Esophagus (tissue), 2 donors: ENCODE data around the gene MAG. TPM values are rescaled to one million over a fixed set of nuclear protein-coding genes. Genes with fewer than 3 reads are reported as not detected.

Experiments used
- H3K27ac ChIP-seq, 2 donors: one replicate each; pipeline ENCODE4 v1.5.1; 2013; ENCODE audit warnings: low read depth in 2 of 2, mild to moderate bottlenecking in 2 of 2, inconsistent platforms in 1 of 2, low read length in 1 of 2, moderate library complexity in 1 of 2
- H3K27me3 ChIP-seq, 2 donors: one replicate each; pipeline ENCODE4 v1.6.1; 2013; ENCODE audit warnings: low read length in 2 of 2, control low read depth in 1 of 2, mild to moderate bottlenecking in 1 of 2; ENCODE audit not compliant: insufficient read depth in 2 of 2, control insufficient read depth in 1 of 2
- H3K36me3 ChIP-seq, 2 donors: one replicate each; pipeline ENCODE4 v1.6.1; 2013; ENCODE audit warnings: low read length in 1 of 2; ENCODE audit not compliant: control insufficient read depth in 2 of 2, insufficient read depth in 2 of 2
- H3K4me1 ChIP-seq, 2 donors: one replicate each; pipeline ENCODE4 v1.6.1; 2013; ENCODE audit warnings: low read length in 1 of 2; ENCODE audit not compliant: control insufficient read depth in 2 of 2, insufficient read depth in 2 of 2
- H3K4me3 ChIP-seq, 2 donors: one replicate each; pipeline ENCODE4 v1.5.1; 2013; ENCODE audit warnings: low read length in 2 of 2, mild to moderate bottlenecking in 2 of 2, low read depth in 1 of 2, moderate library complexity in 1 of 2
- H3K9me3 ChIP-seq, 2 donors: one replicate each; pipeline ENCODE4 v1.6.1; 2013; ENCODE audit warnings: mild to moderate bottlenecking in 2 of 2, low read depth in 1 of 2, low read length in 1 of 2, moderate library complexity in 1 of 2; ENCODE audit not compliant: control insufficient read depth in 2 of 2, insufficient read depth in 1 of 2
- WGBS, 2 donors: extraction: QIAGEN DNeasy Blood & Tissue Kit; methylation state at CpG; one replicate each; pipeline ENCODE4 v1.1.7; 2013; 5-methylcytosine and 5-hydroxymethylcytosine counted together
- polyA plus RNA-seq, 2 donors: library from polyadenylated mRNA; stranded (reverse); fragments of 200-250 nt; gene quantifications; one replicate each; pipeline ENCODE4 v1.2.3, GENCODE V29; 2013
- donor health status: healthy with polysubstance abuse.
- donor health status: Bipolar disorder and iron deficiency.

MAG gene
- polyA plus RNA-seq, 2 donors = not detected

DNA sequence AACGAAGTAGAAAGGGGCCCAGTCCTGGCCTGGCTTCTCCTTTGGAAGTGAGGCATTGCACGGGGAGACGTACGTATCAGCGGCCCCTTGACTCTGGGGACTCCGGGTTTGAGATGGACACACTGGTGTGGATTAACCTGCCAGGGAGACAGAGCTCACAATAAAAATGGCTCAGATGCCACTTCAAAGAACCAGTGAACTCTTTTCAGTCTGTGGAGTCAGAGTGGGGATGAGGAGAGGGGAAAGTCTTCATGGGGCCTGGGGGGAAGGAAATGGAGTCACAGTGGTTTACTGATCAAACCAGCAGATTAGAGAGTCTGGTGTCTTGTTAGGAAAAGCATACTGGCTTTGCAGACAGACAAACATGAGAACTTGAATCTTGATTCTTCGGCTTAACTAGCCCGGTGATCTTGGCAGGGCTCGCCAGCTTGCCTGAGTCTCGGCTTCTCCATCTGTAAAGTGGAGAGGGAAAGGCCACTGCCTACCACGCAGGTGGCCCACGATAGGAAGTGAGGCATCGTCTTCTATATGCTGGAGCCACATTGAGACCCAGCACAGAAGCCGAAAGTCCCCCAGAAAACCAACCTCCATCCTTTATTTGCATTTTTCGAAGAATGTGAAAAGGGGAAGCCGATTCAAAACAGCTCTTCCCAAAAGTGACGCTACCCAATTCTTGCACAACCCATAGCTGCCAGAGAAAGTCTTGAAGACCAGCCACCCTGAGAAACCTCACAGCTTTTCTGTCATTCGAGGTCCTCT is 55.4 kb downstream of the MAG start, which contains the start of gene FFAR1:
TSS of gene FFAR1 (plus strand) at position 732 of the 759 bp plus-strand sequence. CDS start 3,650 bp downstream, outside the sequence.
- no peaks in the 10 kb centered on the region for H3K27me3 ChIP-seq
- H3K4me1 ChIP-seq = peaks cover 0 to 4% of the 10 kb centered on the region in 2 donors
- H3K9me3 ChIP-seq = no peaks in the 10 kb centered on the region
- H3K27ac ChIP-seq = no peak within 1 kb of the TSS
- no peaks in the 10 kb centered on the region for H3K36me3 ChIP-seq
- no peak within 1 kb of the TSS for H3K4me3 ChIP-seq
- WGBS, 2 donors = 58 to 62% methylated on average over 18 of the region's 18 CpGs

DNA sequence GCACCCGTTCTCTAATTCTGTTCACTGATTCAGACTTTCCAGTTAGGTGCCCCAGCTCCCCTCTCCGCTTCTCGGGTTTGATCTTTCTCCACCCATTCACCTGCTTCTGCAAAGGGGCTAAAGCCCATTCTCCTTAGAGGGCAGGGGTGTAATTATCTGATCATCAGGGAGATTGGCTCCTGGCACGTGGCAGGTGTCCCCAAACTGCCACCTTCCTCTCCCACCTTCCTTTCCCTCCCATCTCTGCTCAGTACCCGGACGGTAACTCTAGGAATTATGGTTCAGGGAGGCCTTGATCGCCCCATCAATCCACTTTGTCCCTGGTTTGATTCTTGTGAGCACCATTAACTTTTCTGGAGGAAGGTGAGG is 56.0 kb downstream of the MAG start:
- H3K27me3 ChIP-seq = no peaks in the 10 kb centered on the region
- H3K4me3 ChIP-seq = no peak overlapping the region
- no peaks in the 10 kb centered on the region for H3K36me3 ChIP-seq
- H3K4me1 ChIP-seq = peaks cover 0 to 4% of the 10 kb centered on the region in 2 donors
- H3K9me3 ChIP-seq = no peaks in the 10 kb centered on the region
- WGBS, 2 donors = 71 to 75% methylated on average over 7 of the region's 7 CpGs
- no peak overlapping the region for H3K27ac ChIP-seq

GRCh38 chr19:35348911-35349611 is 57.1 kb downstream of the MAG start:
- Histone ChIP-seq H3K27me3 (no peaks in the 10 kb centered on the region), H3K27ac (no peak overlapping the region), H3K4me1 (peaks cover 0 to 4% of the 10 kb centered on the region in 2 donors), H3K36me3 (no peaks in the 10 kb centered on the region), H3K9me3 (no peaks in the 10 kb centered on the region), H3K4me3 (no peak overlapping the region)
- 78 to 79% methylated on average over 18 of the region's 18 CpGs for WGBS, 2 donors

GRCh38 chr19:35349614-35350521 is 57.9 kb downstream of the MAG start:
- Histone ChIP-seq H3K4me3 (no peak overlapping the region), H3K27me3 (no peaks in the 10 kb centered on the region), H3K36me3 (no peaks in the 10 kb centered on the region), H3K4me1 (no peaks in the 10 kb centered on the region), H3K9me3 (no peaks in the 10 kb centered on the region), H3K27ac (no peak overlapping the region)
- WGBS, 2 donors = 76 to 77% methylated on average over 16 to 17 of the region's 17 CpGs

- no peaks in the 10 kb centered on the region for H3K36me3 ChIP-seq
- WGBS, 2 donors = 76 to 86% methylated on average over 7 of the region's 7 CpGs
These were observed 58.6 kb downstream of the MAG start for GRCh38 chr19:35350591-35350990.

GRCh38 chr19:35351411-35352176 is 59.6 kb downstream of the MAG start:
- H3K27me3 ChIP-seq = no peaks in the 10 kb centered on the region
- H3K27ac ChIP-seq = no peak overlapping the region
- 90 to 94% methylated on average over 42 to 47 of the region's 47 CpGs for WGBS, 2 donors

More at GRCh38 chr19:35350591-35350990, 58.6 kb downstream of the MAG start:
- no peak overlapping the region for H3K27ac ChIP-seq
- H3K27me3 ChIP-seq = no peaks in the 10 kb centered on the region
- H3K4me3 ChIP-seq = no peak overlapping the region
- no peaks in the 10 kb centered on the region for H3K9me3 ChIP-seq
- no peaks in the 10 kb centered on the region for H3K4me1 ChIP-seq

DNA sequence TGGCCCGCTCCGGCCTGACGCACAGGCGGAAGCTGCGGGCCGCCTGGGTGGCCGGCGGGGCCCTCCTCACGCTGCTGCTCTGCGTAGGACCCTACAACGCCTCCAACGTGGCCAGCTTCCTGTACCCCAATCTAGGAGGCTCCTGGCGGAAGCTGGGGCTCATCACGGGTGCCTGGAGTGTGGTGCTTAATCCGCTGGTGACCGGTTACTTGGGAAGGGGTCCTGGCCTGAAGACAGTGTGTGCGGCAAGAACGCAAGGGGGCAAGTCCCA is 60.2 kb downstream of the MAG start:
- WGBS, 2 donors = 83 to 85% methylated on average over 18 of the region's 18 CpGs

More at GRCh38 chr19:35351411-35352176, 59.6 kb downstream of the MAG start:
- Histone ChIP-seq H3K4me1 (no peaks in the 10 kb centered on the region), H3K9me3 (no peaks in the 10 kb centered on the region), H3K36me3 (no peaks in the 10 kb centered on the region), H3K4me3 (no peak overlapping the region)

GRCh38 chr19:35352448-35353304 is 60.7 kb downstream of the MAG start:
- Histone ChIP-seq H3K36me3 (no peaks in the 10 kb centered on the region), H3K4me3 (no peak overlapping the region), H3K9me3 (no peaks in the 10 kb centered on the region), H3K27ac (no peak overlapping the region), H3K27me3 (no peaks in the 10 kb centered on the region), H3K4me1 (no peaks in the 10 kb centered on the region)
- WGBS, 2 donors = 31 to 35% methylated on average over 32 of the region's 32 CpGs

More for the DNA sequence above, 60.2 kb downstream of the MAG start:
- Histone ChIP-seq H3K27me3 (no peaks in the 10 kb centered on the region), H3K36me3 (no peaks in the 10 kb centered on the region), H3K9me3 (no peaks in the 10 kb centered on the region), H3K4me3 (no peak overlapping the region), H3K27ac (no peak overlapping the region), H3K4me1 (no peaks in the 10 kb centered on the region)
